MM.1S (cell line): ENCODE measurements around the gene MLANA.

ENCODE experiments used
- DNase-seq: peaks from one replicate; pipeline ENCODE4 v3.0.0-alpha.2; 2015
- H2AFZ ChIP-seq: fragments of 300-600 bp; sonication (generic); 2 replicates; pipeline ENCODE4 v1.6.0; 2016; ENCODE audit warnings: antibody characterized with exemption, low read length
- H3F3A ChIP-seq: fragments of 300-600 bp; sonication (generic); 2 replicates; pipeline ENCODE4 v1.6.1; 2016; ENCODE audit warnings: mild to moderate bottlenecking, antibody characterized with exemption, low read length, moderate library complexity, mixed read lengths; ENCODE audit not compliant: insufficient read depth
- H3K27ac ChIP-seq: fragments of 300-600 bp; sonication (generic); 2 replicates; pipeline ENCODE4 v1.5.1; 2016; ENCODE audit warnings: mild to moderate bottlenecking, low read length
- H3K27me3 ChIP-seq: fragments of 300-600 bp; sonication (generic); replicated peaks from 2 replicates; pipeline ENCODE4 v1.6.0; 2016; ENCODE audit warnings: low read length; ENCODE audit not compliant: insufficient read depth
- H3K36me3 ChIP-seq: fragments of 300-600 bp; sonication (generic); replicated peaks from 2 replicates; pipeline ENCODE4 v1.6.1; 2016; ENCODE audit warnings: mild to moderate bottlenecking, low read length, mixed read lengths; ENCODE audit not compliant: insufficient read depth
- H3K4me1 ChIP-seq: fragments of 300-600 bp; sonication (generic); 2 replicates; pipeline ENCODE4 v1.6.1; 2016; ENCODE audit warnings: low read length, mixed read lengths
- H3K4me2 ChIP-seq: fragments of 300-600 bp; sonication (generic); 2 replicates; pipeline ENCODE4 v1.6.0; 2016; ENCODE audit warnings: low read depth, low read length
- H3K4me3 ChIP-seq: fragments of 300-600 bp; sonication (generic); 2 replicates; pipeline ENCODE4 v1.5.1; 2016; ENCODE audit warnings: low read length, mixed read lengths
- H3K79me2 ChIP-seq: fragments of 300-600 bp; sonication (generic); 2 replicates; pipeline ENCODE4 v1.6.1; 2016; ENCODE audit warnings: mixed run types, low read length, mixed read lengths
- H3K9ac ChIP-seq: fragments of 300-600 bp; sonication (generic); 2 replicates; pipeline ENCODE4 v1.6.1; 2016; ENCODE audit warnings: low read length, mixed read lengths
- H3K9me2 ChIP-seq: fragments of 300-600 bp; sonication (generic); replicated peaks from 2 replicates; pipeline ENCODE4 v1.6.1; 2016; ENCODE audit warnings: mild to moderate bottlenecking, low read length, mixed read lengths; ENCODE audit not compliant: insufficient read depth
- H3K9me3 ChIP-seq: fragments of 300-600 bp; sonication (generic); replicated peaks from 2 replicates; pipeline ENCODE4 v1.6.1; 2016; ENCODE audit warnings: mild to moderate bottlenecking, low read length, mixed read lengths; ENCODE audit not compliant: insufficient read depth
- H4K20me1 ChIP-seq: fragments of 300-600 bp; sonication (generic); 2 replicates; pipeline ENCODE4 v1.6.1; 2016; ENCODE audit warnings: mild to moderate bottlenecking, low read length, moderate library complexity, mixed read lengths; ENCODE audit not compliant: insufficient read depth
- EZH2 ChIP-seq: fragments of 300-600 bp; sonication (generic); optimal IDR thresholded peaks from 2 replicates; pipeline ENCODE3; 2017; ENCODE audit warnings: low read depth, mild to moderate bottlenecking, antibody characterized with exemption, low read length, mixed read lengths
- EZH2phosphoT487 ChIP-seq: fragments of 300-600 bp; sonication (generic); IDR thresholded peaks from 2 replicates; pipeline ENCODE4 v1.6.1; 2018; ENCODE audit warnings: antibody characterized with exemption, low read length
- TF ChIP-seq, protein P1 (sequence below): fragments of 300-600 bp; sonication (generic); IDR thresholded peaks from 2 replicates; pipeline ENCODE4 v1.5.1; 2016; ENCODE audit warnings: antibody characterized with exemption, low read length, mixed read lengths

Gene MLANA

DNA sequence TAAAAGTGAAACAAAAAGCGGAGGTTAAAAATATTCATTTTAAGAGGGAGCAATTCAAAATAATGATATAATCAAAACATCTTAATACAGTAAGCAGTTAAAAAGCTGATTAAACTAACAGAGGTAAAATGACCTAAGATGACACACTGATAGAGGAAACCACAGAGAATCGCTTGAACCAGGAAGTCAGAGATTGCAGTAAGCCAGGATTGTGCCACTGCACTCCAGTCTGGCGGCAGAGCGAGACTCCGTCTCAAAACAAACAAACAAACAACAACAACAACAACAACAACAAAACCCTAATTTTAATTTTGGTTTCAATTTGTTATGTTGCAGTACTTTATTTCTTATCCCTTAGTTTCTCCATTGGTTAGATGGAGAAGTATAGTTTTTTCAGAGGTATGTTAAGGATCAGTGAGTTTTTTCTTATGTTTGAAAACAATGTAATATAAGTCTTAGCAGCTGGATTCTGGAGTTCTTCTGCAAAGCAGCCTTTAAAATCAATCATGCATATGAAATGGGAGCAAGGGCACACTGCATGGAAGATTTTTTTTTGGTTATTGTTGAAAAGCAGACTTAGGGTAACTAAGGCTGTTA lies 58.5 kb downstream of the MLANA start:
- peak overlapping the region; percentile 23; the same call in 1 of the 2 replicates for H3K27ac ChIP-seq
- H3K79me2 ChIP-seq, result no peaks in the 10 kb centered on the region
- peak overlapping the region; percentile 47 for H3K4me3 ChIP-seq
- peak; percentile 45 for DNase-seq
- no peaks in the 10 kb centered on the region for H3K9me3 ChIP-seq
- peak overlapping the region; percentile 43 for H2AFZ ChIP-seq
- H3K9ac ChIP-seq, result peak overlapping the region; percentile 47
- no peaks in the 10 kb centered on the region for H3K36me3 ChIP-seq
- TF ChIP-seq EZH2phosphoT487, result no peak
- no peak for TF ChIP-seq EZH2
- TF ChIP-seq, protein P1, sequence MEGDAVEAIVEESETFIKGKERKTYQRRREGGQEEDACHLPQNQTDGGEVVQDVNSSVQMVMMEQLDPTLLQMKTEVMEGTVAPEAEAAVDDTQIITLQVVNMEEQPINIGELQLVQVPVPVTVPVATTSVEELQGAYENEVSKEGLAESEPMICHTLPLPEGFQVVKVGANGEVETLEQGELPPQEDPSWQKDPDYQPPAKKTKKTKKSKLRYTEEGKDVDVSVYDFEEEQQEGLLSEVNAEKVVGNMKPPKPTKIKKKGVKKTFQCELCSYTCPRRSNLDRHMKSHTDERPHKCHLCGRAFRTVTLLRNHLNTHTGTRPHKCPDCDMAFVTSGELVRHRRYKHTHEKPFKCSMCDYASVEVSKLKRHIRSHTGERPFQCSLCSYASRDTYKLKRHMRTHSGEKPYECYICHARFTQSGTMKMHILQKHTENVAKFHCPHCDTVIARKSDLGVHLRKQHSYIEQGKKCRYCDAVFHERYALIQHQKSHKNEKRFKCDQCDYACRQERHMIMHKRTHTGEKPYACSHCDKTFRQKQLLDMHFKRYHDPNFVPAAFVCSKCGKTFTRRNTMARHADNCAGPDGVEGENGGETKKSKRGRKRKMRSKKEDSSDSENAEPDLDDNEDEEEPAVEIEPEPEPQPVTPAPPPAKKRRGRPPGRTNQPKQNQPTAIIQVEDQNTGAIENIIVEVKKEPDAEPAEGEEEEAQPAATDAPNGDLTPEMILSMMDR, result no peak
- H3F3A ChIP-seq, result peaks cover 8% of the 10 kb centered on the region
- peaks cover 7% of the 10 kb centered on the region for H3K4me1 ChIP-seq
- no peaks in the 10 kb centered on the region for H4K20me1 ChIP-seq
- no peaks in the 10 kb centered on the region for H3K27me3 ChIP-seq
- H3K4me2 ChIP-seq, result peak overlapping the region; percentile 78
- H3K9me2 ChIP-seq, result no peaks in the 10 kb centered on the region

DNA sequence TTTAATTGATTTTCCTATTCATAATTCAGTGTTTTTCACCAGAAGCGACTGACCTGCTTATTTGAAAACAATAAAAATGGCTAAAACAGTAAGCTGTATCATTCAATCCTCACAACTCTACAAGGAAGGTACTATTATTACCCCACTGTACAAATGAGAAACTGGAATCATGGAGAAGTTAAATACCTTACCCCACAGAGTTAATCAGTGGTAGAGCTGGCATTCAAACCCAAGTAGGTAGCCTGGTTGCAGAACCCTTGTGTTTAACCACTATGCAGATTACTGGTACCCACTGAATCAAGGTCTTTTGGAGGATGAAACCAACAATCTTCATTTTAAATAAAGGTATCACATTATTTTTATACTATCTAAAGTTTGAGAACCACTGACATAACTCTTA lies 59.6 kb downstream of the MLANA start:
- no peak overlapping the region for H3K27ac ChIP-seq
- no peaks in the 10 kb centered on the region for H3K79me2 ChIP-seq
- H3K4me1 ChIP-seq, result peaks cover 7% of the 10 kb centered on the region
- H2AFZ ChIP-seq, result no peak overlapping the region
- peaks cover 8% of the 10 kb centered on the region for H3F3A ChIP-seq
- H3K9me3 ChIP-seq, result no peaks in the 10 kb centered on the region
- H3K4me2 ChIP-seq, result no peak overlapping the region
- H3K36me3 ChIP-seq, result no peaks in the 10 kb centered on the region
- no peak overlapping the region for H3K4me3 ChIP-seq
- no peaks in the 10 kb centered on the region for H4K20me1 ChIP-seq
- DNase-seq, result no peak
- TF ChIP-seq, protein P1, result no peak
- TF ChIP-seq EZH2phosphoT487 (no peak), EZH2 (no peak)
- H3K9ac ChIP-seq, result no peak overlapping the region
- no peaks in the 10 kb centered on the region for H3K27me3 ChIP-seq
- no peaks in the 10 kb centered on the region for H3K9me2 ChIP-seq

DNA sequence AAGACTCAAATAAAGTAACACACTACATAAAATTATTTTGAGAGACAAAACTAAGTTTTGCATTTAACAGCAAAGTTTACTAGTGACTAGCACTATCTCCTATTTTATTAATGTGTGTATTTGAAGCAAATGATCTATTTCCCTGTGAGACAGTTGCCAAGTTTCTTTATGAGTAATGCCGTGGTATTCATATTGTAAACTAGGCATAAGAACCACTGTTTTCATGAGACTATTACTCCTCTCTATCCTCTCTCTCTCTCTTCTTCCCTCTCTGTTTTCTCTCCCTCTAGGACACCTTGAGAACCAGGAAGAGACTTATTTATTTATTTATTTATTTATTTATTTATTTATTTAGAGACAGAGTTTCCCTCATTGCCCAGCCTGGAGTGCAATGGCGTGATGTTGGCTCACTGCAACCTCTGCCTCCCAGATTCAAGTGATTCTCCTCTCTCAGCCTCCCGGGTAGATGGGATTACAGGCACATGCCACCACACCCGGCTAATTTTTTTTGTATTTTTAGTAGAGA lies 61.1 kb downstream of the MLANA start:
- TF ChIP-seq, protein P1, result no peak
- no peak overlapping the region for H3K4me3 ChIP-seq
- no peak overlapping the region for H3K4me2 ChIP-seq
- H3K9me3 ChIP-seq, result no peaks in the 10 kb centered on the region
- no peak overlapping the region for H3K27ac ChIP-seq
- no peaks in the 10 kb centered on the region for H3K27me3 ChIP-seq
- no peak for DNase-seq
- H3K79me2 ChIP-seq, result no peaks in the 10 kb centered on the region
- H3K9ac ChIP-seq, result no peak overlapping the region
- peaks cover 7% of the 10 kb centered on the region for H3K4me1 ChIP-seq
- H2AFZ ChIP-seq, result no peak overlapping the region
- H3F3A ChIP-seq, result peaks cover 8% of the 10 kb centered on the region
- H3K9me2 ChIP-seq, result no peaks in the 10 kb centered on the region
- H4K20me1 ChIP-seq, result no peaks in the 10 kb centered on the region
- H3K36me3 ChIP-seq, result no peaks in the 10 kb centered on the region
